ENCODE results near the gene ZEB2. TPM values are rescaled to one million over a fixed set of nuclear protein-coding genes. Genes with fewer than 3 reads are reported as not detected.

The ZEB2 gene
- total and polyA plus RNA-seq, 10 of the 15 experiments (the other 5 are each of a cell fraction or from before 2014, with no cell fraction given), result 0.14 to 3.2 (median 0.84) TPM

- TF ChIP-seq ATF7 (IDR thresholded peaks at IDR 0.05; ENCODE audit: low read depth) (no peak; the same call in 1 of the 2 replicates), CEBPZ (IDR thresholded peaks at IDR 0.05; ENCODE audit: low read depth, low read length) (no peak), ZBED1 (IDR thresholded peaks at IDR 0.05; ENCODE audit: borderline replicate concordance) (peak; percentile 49; the same call in 1 of the 2 replicates), RCOR1 (conservative IDR thresholded peaks at IDR 0.05; ENCODE audit: low read depth, low read length) (no peak), MEF2B (IDR thresholded peaks at IDR 0.05; ENCODE audit: partially characterized antibody, poor library complexity, severe bottlenecking) (peak; percentile 66), GABPA (IDR thresholded peaks at IDR 0.05; ENCODE audit: low read depth) (peak; percentile 33; the same call in 1 of the 2 replicates), HCFC1 (IDR thresholded peaks at IDR 0.05; ENCODE audit: low read length) (no peak), EZH2 (IDR thresholded peaks at IDR 0.05; ENCODE audit: borderline replicate concordance, control insufficient read depth, low read depth, low read length) (no peak), ZNF384 (IDR thresholded peaks at IDR 0.05; ENCODE audit: borderline replicate concordance, low read depth, low read length) (no peak), BMI1 (IDR thresholded peaks at IDR 0.05; ENCODE audit: borderline replicate concordance) (no peak; the same call in none of the 2 replicates), ATF3 (IDR thresholded peaks at IDR 0.05; ENCODE audit: borderline replicate concordance, extremely low read depth, low read depth, low read length) (no peak), RFX5 (IDR thresholded peaks at IDR 0.05; ENCODE audit: low read depth, low read length) (no peak), HDAC6 (IDR thresholded peaks at IDR 0.05; ENCODE audit: unreplicated experiment) (no peak), ETV6 (conservative IDR thresholded peaks at IDR 0.05 in 1 of 2, IDR thresholded peaks at IDR 0.05 in 1 of 2; ENCODE audit: borderline replicate concordance in 1 of 2, low read depth in 1 of 2) (peak in 1 of 2 experiments; percentile 73; a peak in 1 of 4 replicates), RUNX3 (IDR thresholded peaks at IDR 0.05; ENCODE audit: low read length) (peak; percentile 75), REST (IDR thresholded peaks at IDR 0.05; ENCODE audit: low read depth, low read length) (no peak), CEBPB (IDR thresholded peaks at IDR 0.05; ENCODE audit: borderline replicate concordance in 1 of 2, low read depth in 2 of 2, low read length in 2 of 2) (peak in 1 of 2 experiments; percentile 71; a peak in 1 of 4 replicates), DPF2 (IDR thresholded peaks at IDR 0.05) (peak; percentile 31; the same call in 1 of the 2 replicates), BCL11A (IDR thresholded peaks at IDR 0.05; ENCODE audit: low read depth, low read length) (peak; percentile 13), IKZF2 (IDR thresholded peaks at IDR 0.05) (peak; percentile 78 to 87), MTA3 (IDR thresholded peaks at IDR 0.05; ENCODE audit: borderline replicate concordance, low read length) (peak; percentile 69; the same call in 1 of the 2 replicates), TCF12 (IDR thresholded peaks at IDR 0.05; ENCODE audit: low read depth, low read length) (no peak), MTA2 (IDR thresholded peaks at IDR 0.05; ENCODE audit: low read depth) (peak; percentile 81), CREM (IDR thresholded peaks at IDR 0.05; ENCODE audit: low read depth) (peak; percentile 65), SMAD1 (IDR thresholded peaks at IDR 0.05; ENCODE audit: low read depth, partially characterized antibody) (no peak)
Measured at GRCh38 chr2:144374163-144374661, 145.7 kb downstream of the ZEB2 start (continued).

Data from GM12878 (cell line).